H9 (cell line): ENCODE data around the gene ANKRD39. TPM values are rescaled to one million over a fixed set of nuclear protein-coding genes. Genes with fewer than 3 reads are reported as not detected.

ENCODE experiments used
- DNase-seq: peaks from one replicate; pipeline ENCODE4 v3.0.0-alpha.2; 2017
- H2AFZ ChIP-seq: one replicate; pipeline ENCODE4 v1.6.1; 2013; ENCODE audit warnings: mild to moderate bottlenecking, low read length, control low read depth, moderate library complexity
- H2AK5ac ChIP-seq: 2 replicates; pipeline ENCODE4 v1.6.1; 2013; ENCODE audit warnings: low read length, control low read depth, mixed read lengths; ENCODE audit not compliant: insufficient read length
- H2BK120ac ChIP-seq: one replicate; pipeline ENCODE4 v1.6.1; 2013; ENCODE audit warnings: low read depth, mild to moderate bottlenecking, low read length, control low read depth, inconsistent platforms; ENCODE audit not compliant: poor library complexity, severe bottlenecking
- H2BK12ac ChIP-seq: 2 replicates; pipeline ENCODE4 v1.6.1; 2013; ENCODE audit warnings: low read length, control low read depth, mixed read lengths, low read depth; ENCODE audit not compliant: insufficient read length
- H2BK15ac ChIP-seq: 2 replicates; pipeline ENCODE4 v1.6.1; 2013; ENCODE audit warnings: low read depth, low read length, control low read depth
- H2BK20ac ChIP-seq: one replicate; pipeline ENCODE4 v1.6.1; 2013; ENCODE audit warnings: low read depth, mild to moderate bottlenecking, low read length, control low read depth, inconsistent platforms; ENCODE audit not compliant: poor library complexity, severe bottlenecking
- H2BK5ac ChIP-seq: 2 replicates; pipeline ENCODE4 v1.6.1; 2013; ENCODE audit warnings: low read length, control low read depth, mixed read lengths; ENCODE audit not compliant: insufficient read length
- H3K14ac ChIP-seq: 2 replicates; pipeline ENCODE4 v1.6.1; 2013; ENCODE audit warnings: low read length, control low read depth; ENCODE audit not compliant: insufficient read depth
- H3K18ac ChIP-seq: 2 replicates; pipeline ENCODE4 v1.6.1; 2013; ENCODE audit warnings: low read depth, mild to moderate bottlenecking, mixed read lengths, low read length, control low read depth; ENCODE audit not compliant: insufficient read length
- H3K23ac ChIP-seq: 2 replicates; pipeline ENCODE4 v1.6.1; 2013; ENCODE audit warnings: low read length, control low read depth, mixed read lengths, low read depth; ENCODE audit not compliant: insufficient read length
- H3K23me2 ChIP-seq: 2 replicates; pipeline ENCODE4 v1.6.1; 2013; ENCODE audit warnings: low read depth, mild to moderate bottlenecking, mixed read lengths, low read length, control low read depth; ENCODE audit not compliant: insufficient read length, poor library complexity, severe bottlenecking
- H3K27ac ChIP-seq: 2 replicates; pipeline ENCODE4 v1.5.1; 2013; ENCODE audit warnings: low read length, control low read depth, mixed read lengths, low read depth; ENCODE audit not compliant: insufficient read length
- H3K27me3 ChIP-seq: 2 replicates; pipeline ENCODE4 v1.6.1; 2013; ENCODE audit warnings: low read length, control low read depth, inconsistent platforms; ENCODE audit not compliant: insufficient read depth
- H3K4ac ChIP-seq: 2 replicates; pipeline ENCODE4 v1.6.1; 2013; ENCODE audit warnings: low read depth, mild to moderate bottlenecking, control low read depth, inconsistent platforms, low read length, moderate library complexity
- H3K4me1 ChIP-seq: 2 replicates; pipeline ENCODE4 v1.6.1; 2013; ENCODE audit warnings: low read length, control low read depth, inconsistent platforms; ENCODE audit not compliant: insufficient read depth
- H3K4me2 ChIP-seq: 2 replicates; pipeline ENCODE4 v1.6.1; 2013; ENCODE audit warnings: low read length, control low read depth, mixed read lengths; ENCODE audit not compliant: insufficient read length, insufficient read depth
- H3K56ac ChIP-seq: 2 replicates; pipeline ENCODE4 v1.6.1; 2013; ENCODE audit warnings: low read depth, mild to moderate bottlenecking, mixed read lengths, low read length, control low read depth; ENCODE audit not compliant: insufficient read length
- H3K79me1 ChIP-seq: 2 replicates; pipeline ENCODE4 v1.6.1; 2013; ENCODE audit warnings: low read depth, mild to moderate bottlenecking, moderate library complexity, low read length, control low read depth, inconsistent platforms; ENCODE audit not compliant: insufficient read depth, poor library complexity, severe bottlenecking
- H3K79me2 ChIP-seq: 2 replicates; pipeline ENCODE4 v1.6.1; 2013; ENCODE audit warnings: low read length, control low read depth, inconsistent platforms; ENCODE audit not compliant: insufficient read depth
- H3K9ac ChIP-seq: 2 replicates; pipeline ENCODE4 v1.6.1; 2013; ENCODE audit warnings: low read length, control low read depth, mixed read lengths; ENCODE audit not compliant: insufficient read length; ENCODE audit errors: extremely low read depth
- H3K9me3 ChIP-seq: one replicate; pipeline ENCODE4 v1.6.1; 2013; ENCODE audit warnings: low read depth, low read length, inconsistent platforms; ENCODE audit not compliant: control insufficient read depth
- H3T11ph ChIP-seq: one replicate; pipeline ENCODE4 v1.6.1; 2013; ENCODE audit warnings: mild to moderate bottlenecking, low read length, control low read depth, inconsistent platforms
- H4K20me1 ChIP-seq: one replicate; pipeline ENCODE4 v1.6.1; 2013; ENCODE audit not compliant: control insufficient read depth, insufficient read length, insufficient read depth
- H4K5ac ChIP-seq: 2 replicates; pipeline ENCODE4 v1.6.1; 2013; ENCODE audit warnings: low read depth, mild to moderate bottlenecking, mixed read lengths, low read length, control low read depth; ENCODE audit not compliant: insufficient read length
- H4K8ac ChIP-seq: replicated peaks from 2 replicates; pipeline ENCODE4 v1.6.1; 2013; ENCODE audit warnings: low read length, control low read depth, mixed read lengths, low read depth; ENCODE audit not compliant: insufficient read length
- H4K91ac ChIP-seq: 2 replicates; pipeline ENCODE4 v1.6.1; 2013; ENCODE audit warnings: low read depth, mild to moderate bottlenecking, moderate library complexity, mixed read lengths, low read length, control low read depth; ENCODE audit not compliant: insufficient read length
- H3K27ac Mint-ChIP-seq, 3 experiments: 2 replicates in 2 of 3; 3 replicates in 1 of 3; pipeline ENCODE4 v1.8.0; 2020 to 2021; ENCODE audit warnings: mixed read lengths in 3 of 3, mild to moderate bottlenecking in 1 of 3, moderate library complexity in 1 of 3
- H3K27me3 Mint-ChIP-seq: 2 replicates; pipeline ENCODE4 v1.8.0; 2021; ENCODE audit warnings: low read depth, mild to moderate bottlenecking, moderate library complexity, mixed read lengths
- H3K36me3 Mint-ChIP-seq, 3 experiments: 2 replicates in 2 of 3; 3 replicates in 1 of 3; pipeline ENCODE4 v1.8.0; 2020 to 2021; ENCODE audit warnings: low read depth in 3 of 3, mixed read lengths in 3 of 3; ENCODE audit not compliant: insufficient read depth in 1 of 3
- H3K4me1 Mint-ChIP-seq, 2 experiments: 2 replicates each; pipeline ENCODE4 v1.8.0; 2020; ENCODE audit warnings: mixed read lengths in 2 of 2
- H3K4me3 Mint-ChIP-seq, 2 experiments: 2 replicates in 1 of 2; 3 replicates in 1 of 2; pipeline ENCODE4 v1.8.0; 2020 to 2021; ENCODE audit warnings: mild to moderate bottlenecking in 2 of 2, mixed read lengths in 2 of 2, moderate library complexity in 1 of 2
- H3K9me3 Mint-ChIP-seq, 2 experiments: 2 replicates in 1 of 2; 3 replicates in 1 of 2; pipeline ENCODE4 v1.8.0; 2020; ENCODE audit warnings: mild to moderate bottlenecking in 2 of 2, mixed read lengths in 2 of 2, moderate library complexity in 1 of 2
- WGBS: extraction: QIAGEN DNeasy Blood & Tissue Kit; methylation state at CpG from one replicate; pipeline ENCODE4 v1.1.7; 2013; ENCODE audit warnings: missing lambda C conversion rate, low lambda C conversion rate, mixed read lengths; ENCODE audit not compliant: insufficient read length; ENCODE audit errors: extremely low coverage; 5-methylcytosine and 5-hydroxymethylcytosine counted together
- total RNA-seq: library from RNA; stranded (reverse); gene quantifications from 2 replicates; pipeline ENCODE4 v1.2.1, GENCODE V29; 2021
- TF ChIP-seq, protein P1 (sequence below): fragments of 200-600 bp; sonication (generic); conservative IDR thresholded peaks from 3 replicates; pipeline ENCODE4 v1.8.0; 2021; ENCODE audit warnings: antibody characterized with exemption, mild to moderate bottlenecking

Gene ANKRD39
- total RNA-seq, 1 experiment from 2014 or later: 13.0 TPM

DNA sequence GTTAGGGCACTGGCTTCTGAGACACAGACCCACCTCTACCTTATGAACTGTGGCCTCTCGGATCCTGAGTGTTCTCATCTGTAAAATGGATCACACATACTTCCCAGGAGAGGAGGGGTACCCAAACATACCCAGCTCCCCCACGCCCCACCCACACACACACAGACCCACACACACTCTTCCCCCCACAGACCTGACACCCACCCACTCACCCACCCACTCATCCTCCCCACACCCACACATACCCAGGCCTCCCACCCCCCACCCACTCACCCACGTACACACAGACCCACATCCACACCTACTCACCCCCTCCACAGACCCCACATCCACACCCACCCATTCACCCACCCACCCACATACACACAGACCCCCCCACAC, 36.3 kb upstream of the ANKRD39 start:
- H2AFZ ChIP-seq: no peak overlapping the region
- H3K23ac ChIP-seq: no peak overlapping the region
- no peak overlapping the region for H2BK20ac ChIP-seq
- H3K9me3 Mint-ChIP-seq: no peaks in the 10 kb centered on the region
- H2AK5ac ChIP-seq: no peak overlapping the region
- H3K27me3 ChIP-seq: no peaks in the 10 kb centered on the region
- no peak overlapping the region for H2BK5ac ChIP-seq
- no peak overlapping the region for H3K56ac ChIP-seq
- H3K27ac ChIP-seq: no peak overlapping the region
- no peak overlapping the region for H2BK12ac ChIP-seq
- H3K27ac Mint-ChIP-seq: no peak overlapping the region; a peak in 1 of 7 replicates
- H3K27me3 Mint-ChIP-seq: peaks cover 5% of the 10 kb centered on the region; the same call in 1 of the 2 replicates
- no peak overlapping the region for H3K18ac ChIP-seq
- no peak overlapping the region for H4K91ac ChIP-seq
- no peak overlapping the region for H2BK120ac ChIP-seq
- peaks cover 11% of the 10 kb centered on the region; the same call in 1 of the 2 replicates for H3K4me1 ChIP-seq
- H3K9me3 ChIP-seq: no peaks in the 10 kb centered on the region
- H3K23me2 ChIP-seq: no peaks in the 10 kb centered on the region
- no peak for DNase-seq
- no peak overlapping the region for H4K5ac ChIP-seq
- H3K36me3 Mint-ChIP-seq: no peaks in the 10 kb centered on the region
- WGBS: no CpG with 5 or more reads among the region's 3 CpGs
- no peak overlapping the region for H2BK15ac ChIP-seq
- no peak overlapping the region for H3K4me2 ChIP-seq
- H3K4me3 Mint-ChIP-seq: no peak overlapping the region
- H4K20me1 ChIP-seq: no peaks in the 10 kb centered on the region
- TF ChIP-seq, protein P1, sequence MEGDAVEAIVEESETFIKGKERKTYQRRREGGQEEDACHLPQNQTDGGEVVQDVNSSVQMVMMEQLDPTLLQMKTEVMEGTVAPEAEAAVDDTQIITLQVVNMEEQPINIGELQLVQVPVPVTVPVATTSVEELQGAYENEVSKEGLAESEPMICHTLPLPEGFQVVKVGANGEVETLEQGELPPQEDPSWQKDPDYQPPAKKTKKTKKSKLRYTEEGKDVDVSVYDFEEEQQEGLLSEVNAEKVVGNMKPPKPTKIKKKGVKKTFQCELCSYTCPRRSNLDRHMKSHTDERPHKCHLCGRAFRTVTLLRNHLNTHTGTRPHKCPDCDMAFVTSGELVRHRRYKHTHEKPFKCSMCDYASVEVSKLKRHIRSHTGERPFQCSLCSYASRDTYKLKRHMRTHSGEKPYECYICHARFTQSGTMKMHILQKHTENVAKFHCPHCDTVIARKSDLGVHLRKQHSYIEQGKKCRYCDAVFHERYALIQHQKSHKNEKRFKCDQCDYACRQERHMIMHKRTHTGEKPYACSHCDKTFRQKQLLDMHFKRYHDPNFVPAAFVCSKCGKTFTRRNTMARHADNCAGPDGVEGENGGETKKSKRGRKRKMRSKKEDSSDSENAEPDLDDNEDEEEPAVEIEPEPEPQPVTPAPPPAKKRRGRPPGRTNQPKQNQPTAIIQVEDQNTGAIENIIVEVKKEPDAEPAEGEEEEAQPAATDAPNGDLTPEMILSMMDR: no peak
- H4K8ac ChIP-seq: no peak overlapping the region
- no peak overlapping the region for H3K14ac ChIP-seq
- no peak overlapping the region for H3K4ac ChIP-seq
- peaks cover 34 to 36% of the 10 kb centered on the region in 2 experiments for H3K4me1 Mint-ChIP-seq
- H3K79me2 ChIP-seq: no peaks in the 10 kb centered on the region
- no peaks in the 10 kb centered on the region for H3K79me1 ChIP-seq
- no peak overlapping the region for H3K9ac ChIP-seq
- no peak overlapping the region for H3T11ph ChIP-seq
